Spleen (tissue), 11 donors: ENCODE measurements around the gene LTC4S. TPM values are rescaled to one million over a fixed set of nuclear protein-coding genes. Genes with fewer than 3 reads are reported as not detected.
A peak's percentile ranks its signal among the peaks of the same experiment; 100 is the strongest.

Source experiments
- DNase-seq: peaks from one replicate; pipeline ENCODE4 v3.0.0-alpha.2; 2020
- H3K27ac ChIP-seq, 8 donors: fragments of 200-600 bp; sonication (generic) in 7 of 8; 1 replicate in 4 of 8; 2 replicates in 4 of 8; pipeline versions ENCODE4 v1.5.0 to v1.8.0; 2016 to 2021; ENCODE audit warnings: inconsistent platforms in 4 of 8, mild to moderate bottlenecking in 4 of 8, moderate library complexity in 1 of 8
- H3K27me3 ChIP-seq, 7 donors: fragments of 200-600 bp; sonication (generic) in 6 of 7; replicated peaks in 1 of 7; 1 replicate in 4 of 7; 2 replicates in 3 of 7; pipeline versions ENCODE4 v1.5.0 to v1.8.0; 2016 to 2021; ENCODE audit warnings: inconsistent platforms in 3 of 7, mild to moderate bottlenecking in 1 of 7
- H3K36me3 ChIP-seq, 6 donors: fragments of 200-600 bp; sonication (generic) in 5 of 6; 1 replicate in 4 of 6; 2 replicates in 2 of 6; pipeline versions ENCODE4 v1.5.0 to v1.8.0; 2016 to 2021; ENCODE audit warnings: inconsistent platforms in 2 of 6
- H3K4me1 ChIP-seq, 6 donors: fragments of 200-600 bp; sonication (generic) in 5 of 6; 1 replicate in 3 of 6; 2 replicates in 3 of 6; pipeline versions ENCODE4 v1.5.0 to v1.8.0; 2016 to 2021; ENCODE audit warnings: inconsistent platforms in 3 of 6
- H3K4me3 ChIP-seq, 8 donors: fragments of 200-600 bp; sonication (generic) in 7 of 8; 1 replicate in 4 of 8; 2 replicates in 4 of 8; pipeline versions ENCODE4 v1.5.0 to v1.8.0; 2016 to 2021; ENCODE audit warnings: inconsistent platforms in 4 of 8, mild to moderate bottlenecking in 4 of 8, moderate library complexity in 2 of 8
- H3K9me3 ChIP-seq, 8 donors: fragments of 200-600 bp; sonication (generic) in 7 of 8; 1 replicate in 4 of 8; 2 replicates in 4 of 8; pipeline versions ENCODE4 v1.5.0 to v1.8.0; 2016 to 2021; ENCODE audit warnings: inconsistent platforms in 4 of 8
- CTCF ChIP-seq, 11 experiments: fragments of 200-600 bp in 7 of 11; fragments of 450-650 bp in 4 of 11; sonication (generic) in 4 of 11; IDR thresholded peaks in 8 of 11; conservative IDR thresholded peaks in 3 of 11; 1 replicate in 7 of 11; 2 replicates in 4 of 11; pipeline versions ENCODE4 v1.4.0 to v1.8.0; 2016 to 2021; ENCODE audit warnings: antibody characterized with exemption in 11 of 11, inconsistent platforms in 4 of 11, mild to moderate bottlenecking in 1 of 11
- POLR2A ChIP-seq, 3 donors: fragments of 450-650 bp; IDR thresholded peaks; one replicate each; pipeline ENCODE4 v1.5.1; 2017; ENCODE audit warnings: antibody characterized with exemption in 3 of 3, mild to moderate bottlenecking in 1 of 3
- POLR2AphosphoS5 ChIP-seq, 3 donors: sonication (generic); formaldehyde crosslinking; IDR thresholded peaks; one replicate each; pipeline ENCODE4 v1.5.1; 2017; ENCODE audit warnings: antibody characterized with exemption in 3 of 3
- WGBS, 5 donors: extraction: QIAGEN DNeasy Blood & Tissue Kit in 3 of 5; methylation state at CpG; one replicate each; pipeline versions ENCODE4 v1.1.5 to v1.1.7; 2013 to 2018; 5-methylcytosine and 5-hydroxymethylcytosine counted together
- intact Hi-C: fragments of 100-400 bp; cut with DNase I; formaldehyde crosslinking; loops from one replicate; pipeline ENCODE4 v1.15.0; 2023; ENCODE audit warnings: low total_unique reads
- polyA plus RNA-seq, 3 donors: library from polyadenylated mRNA; stranded (reverse); fragments of 200-250 nt; gene quantifications; one replicate each; pipeline ENCODE4 v1.2.1, GENCODE V29; 2013
- total RNA-seq, 7 donors: library from RNA; depleted of rRNA in 3 of 7; stranded (reverse); fragments of >200 nt in 3 of 7; fragmentation: NEBNext Ultra II Directional in 4 of 7; extraction: Animal tissue kit (Norgen Biotek cat#: 25700) in 4 of 7; gene quantifications; one replicate each; pipeline versions ENCODE4 v1.1.0 to v1.2.1, GENCODE V29; 2016 to 2021
- donor health status: healthy with polysubstance abuse.
- donor health status: DM: no; HTN: no; CAD: no; lungs with moderate emphysema.
- donor health status: DM: no; HTN: no; CAD: no.
- donor health status: Bipolar disorder and iron deficiency.
- donor health status: healthy.
- donor health status: DM: no; HTN: no; CAD: no.
- donor health status: DM: yes; HTN: yes; CAD: no.

LTC4S gene
- total and polyA plus RNA-seq, 10 donors = 3.1 to 24.2 (median 9.0) TPM

GRCh38 chr5:179821298-179822058, 27.7 kb downstream of the LTC4S start:
- peak overlapping the region; percentile 89 to 97 (median 94) for H3K4me3 ChIP-seq
- peaks cover 0 to 11% (median 0%) of the 10 kb centered on the region in 7 donors for H3K27me3 ChIP-seq
- H3K27ac ChIP-seq = peak overlapping the region; percentile 86 to 100 (median 100)
- peak; percentile 98 for DNase-seq
- intact Hi-C loops = no loop called here
- 0 to 2% (median 0%) methylated on average over 26 to 54 of the region's 54 CpGs for WGBS, 5 donors
- no peaks in the 10 kb centered on the region for H3K9me3 ChIP-seq
- TF ChIP-seq CTCF (IDR thresholded peaks at IDR 0.05 in 8 of 11, conservative IDR thresholded peaks at IDR 0.05 in 3 of 11) (peak in 5 of 11 experiments; percentile 15 to 31 (median 21)), POLR2AphosphoS5 (IDR thresholded peaks at IDR 0.05) (peak; percentile 97 to 98 (median 98)), POLR2A (IDR thresholded peaks at IDR 0.05) (peak; percentile 7 to 93 (median 75))
- H3K36me3 ChIP-seq = peaks cover 0 to 47% (median 39%) of the 10 kb centered on the region in 6 donors
- H3K4me1 ChIP-seq = peaks cover 46 to 92% (median 81%) of the 10 kb centered on the region in 6 donors

DNA sequence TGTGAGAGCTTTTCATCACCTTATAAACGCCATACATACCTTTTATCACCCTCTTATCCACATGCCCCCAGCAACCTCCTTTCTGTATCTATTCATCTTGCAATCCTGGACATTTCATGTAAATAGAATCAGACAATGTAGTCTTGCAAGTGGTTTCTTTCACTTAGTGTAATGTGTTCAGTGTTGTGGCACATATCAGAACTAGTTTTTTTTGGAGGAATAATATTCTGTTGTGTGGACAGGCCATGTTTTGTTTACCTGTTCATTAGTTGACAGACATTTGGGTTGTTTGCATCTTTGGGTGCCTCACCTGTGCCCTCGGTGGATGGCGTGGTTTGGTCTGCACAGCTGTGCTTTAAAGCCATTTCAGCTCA, 28.3 kb downstream of the LTC4S start:
- intact Hi-C loops = no loop called here
- peaks cover 0 to 6% (median 0%) of the 10 kb centered on the region in 7 donors for H3K27me3 ChIP-seq
- TF ChIP-seq POLR2A (IDR thresholded peaks at IDR 0.05) (no peak), POLR2AphosphoS5 (IDR thresholded peaks at IDR 0.05) (no peak), CTCF (IDR thresholded peaks at IDR 0.05 in 8 of 11, conservative IDR thresholded peaks at IDR 0.05 in 3 of 11) (no peak)
- H3K4me1 ChIP-seq = peaks cover 45 to 92% (median 77%) of the 10 kb centered on the region in 6 donors
- H3K27ac ChIP-seq = peak overlapping the region in 7 of 8 donors; percentile 97 to 100 (median 100)
- H3K36me3 ChIP-seq = peaks cover 0 to 52% (median 45%) of the 10 kb centered on the region in 6 donors
- peak overlapping the region; percentile 89 to 97 (median 94) for H3K4me3 ChIP-seq
- no peaks in the 10 kb centered on the region for H3K9me3 ChIP-seq
- DNase-seq = no peak
- 46 to 72% (median 65%) methylated on average over 3 of the region's 3 CpGs for WGBS, 5 donors

DNA sequence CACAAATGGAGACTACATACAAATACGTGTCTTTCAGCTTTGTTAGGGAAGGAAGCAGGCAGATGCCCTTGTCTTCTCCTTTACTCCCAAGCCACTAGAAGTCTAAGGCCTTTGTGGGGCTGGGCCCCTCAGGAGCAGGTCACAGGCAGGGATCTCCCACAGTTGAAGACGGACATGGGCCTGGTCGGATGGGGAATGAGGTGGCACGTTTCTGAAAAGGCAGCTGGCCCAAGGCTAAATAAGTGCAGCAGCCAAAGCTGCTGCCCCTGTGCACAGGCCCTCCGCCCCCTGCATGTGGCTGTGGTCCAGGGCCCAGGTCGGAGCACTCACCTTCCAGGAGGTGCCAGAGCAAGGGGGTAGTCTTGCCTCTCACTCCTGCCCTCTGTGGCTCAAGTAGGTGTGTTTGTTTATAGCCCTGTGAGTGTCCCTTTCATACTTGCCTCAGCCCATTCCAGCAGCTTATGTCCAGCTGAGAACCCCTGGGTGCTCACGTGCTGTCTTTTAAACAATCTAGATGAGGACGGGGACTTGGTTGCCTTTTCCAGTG, 28.7 kb downstream of the LTC4S start:
- no peaks in the 10 kb centered on the region for H3K9me3 ChIP-seq
- H3K27me3 ChIP-seq = peaks cover 0 to 1% (median 0%) of the 10 kb centered on the region in 7 donors
- H3K36me3 ChIP-seq = peaks cover 0 to 57% (median 49%) of the 10 kb centered on the region in 6 donors
- H3K27ac ChIP-seq = peak overlapping the region in 6 of 8 donors; percentile 13 to 100 (median 98)
- peak overlapping the region; percentile 89 to 97 (median 94) for H3K4me3 ChIP-seq
- intact Hi-C loops = no loop called here
- 58 to 78% (median 72%) methylated on average over 8 of the region's 8 CpGs for WGBS, 5 donors
- peaks cover 41 to 92% (median 76%) of the 10 kb centered on the region in 6 donors for H3K4me1 ChIP-seq
- no peak for TF ChIP-seq CTCF (IDR thresholded peaks at IDR 0.05 in 8 of 11, conservative IDR thresholded peaks at IDR 0.05 in 3 of 11)
- TF ChIP-seq POLR2AphosphoS5 (IDR thresholded peaks at IDR 0.05) = peak in 1 of 3 donors; percentile 51
- TF ChIP-seq POLR2A (IDR thresholded peaks at IDR 0.05) = no peak
- peak; percentile 76 for DNase-seq
